Stimulated activated CD4-positive, alpha-beta T cell treated with anti-CD3 and anti-CD28 coated beads, Interleukin-4, amount 100 ng/mL, for 48 hours (primary cell): ENCODE data around the gene MAP4K4.

Source experiments
- DNase-seq, 2 donors: peaks; one replicate each; pipeline ENCODE4 v3.0.0-alpha.2; 2020; ENCODE audit warnings: low read depth in 2 of 2

MAP4K4 gene

DNA sequence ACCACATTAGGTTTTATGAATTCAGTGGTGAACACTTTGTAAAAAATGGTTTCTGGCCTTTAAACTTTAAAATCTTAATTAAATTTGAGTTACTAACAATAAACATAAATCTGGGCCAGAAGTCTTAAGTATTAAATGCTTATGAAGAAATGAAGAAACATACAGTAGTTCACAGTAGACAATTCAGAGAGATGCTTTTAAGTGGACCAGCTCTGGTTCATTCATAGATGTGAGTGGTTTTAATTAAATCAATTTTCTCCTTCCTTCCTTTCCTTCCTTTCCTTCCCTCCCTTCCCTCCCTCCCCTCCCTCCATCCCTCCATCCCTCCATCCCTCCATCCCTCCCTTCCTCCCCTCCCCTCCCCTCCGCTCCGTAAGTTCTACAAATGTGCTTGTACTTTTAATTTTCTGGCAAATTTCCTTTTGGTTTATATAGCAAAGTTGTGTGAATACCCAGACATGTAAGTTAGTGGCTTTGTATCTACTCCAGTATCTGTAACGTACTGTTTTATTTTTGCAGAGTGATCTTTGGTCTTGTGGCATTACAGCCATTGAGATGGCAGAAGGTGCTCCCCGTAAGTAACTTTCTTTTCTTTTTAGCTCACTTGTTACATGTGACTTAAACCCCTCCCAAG lies 136.5 kb downstream of the MAP4K4 start:
- no peak for DNase-seq

- no peak for DNase-seq
Observed at GRCh38 chr2:101837354-101837753, 139.8 kb downstream of the MAP4K4 start.

DNA sequence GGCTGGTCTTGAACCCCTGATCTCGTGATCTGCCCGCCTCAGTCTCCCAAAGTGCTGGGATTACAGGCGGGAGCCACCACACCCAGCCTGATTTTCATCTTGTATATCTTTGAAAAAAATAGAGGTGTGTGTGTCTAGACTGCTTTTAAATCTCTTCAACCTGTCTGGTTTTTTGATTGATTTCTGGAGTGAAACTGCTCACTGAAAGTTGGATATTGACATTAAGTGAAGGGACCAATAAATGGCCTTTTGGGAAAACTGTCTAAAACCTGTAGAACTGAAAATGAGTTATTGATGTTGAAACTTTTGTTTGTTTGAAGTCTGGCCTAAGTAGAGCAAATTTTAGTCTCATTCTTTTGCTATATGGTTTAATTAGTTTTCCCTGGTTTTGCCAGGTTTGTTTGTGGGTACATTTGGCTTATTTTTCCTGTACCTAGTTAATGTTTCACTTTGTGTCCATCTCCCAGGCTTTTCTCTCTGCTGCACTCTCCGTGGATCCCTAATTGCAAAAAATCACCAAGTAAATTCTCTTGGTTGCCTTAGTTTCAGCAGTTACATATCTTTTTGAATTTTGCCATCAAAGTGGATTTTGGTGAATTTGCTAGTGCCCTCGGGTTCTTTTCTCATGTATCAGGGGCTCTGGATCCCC lies 144.3 kb downstream of the MAP4K4 start:
- no peak for DNase-seq

GRCh38 chr2:101842471-101842870 lies 145.0 kb downstream of the MAP4K4 start:
- no peak for DNase-seq

DNA sequence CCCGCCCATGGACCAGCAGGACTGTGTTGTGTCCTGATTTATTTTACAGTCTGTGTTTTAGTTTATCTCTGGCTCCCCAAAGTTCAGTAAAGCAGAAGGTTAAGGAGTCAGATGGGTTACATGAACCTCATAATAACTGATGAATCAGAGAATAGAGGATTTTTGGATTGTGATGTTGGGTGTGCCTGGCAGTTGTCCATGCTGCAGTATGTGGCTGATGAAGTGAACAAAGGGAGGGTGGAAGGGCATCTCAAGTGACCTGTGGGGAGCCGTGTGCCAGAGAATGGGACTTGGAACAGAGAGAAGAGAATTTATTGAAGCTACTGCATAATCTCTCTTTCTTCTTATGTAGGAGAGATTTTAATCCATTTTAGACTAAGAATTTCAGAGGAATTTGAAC lies 145.5 kb downstream of the MAP4K4 start:
- no peak for DNase-seq

GRCh38 chr2:101843471-101843870 lies 146.0 kb downstream of the MAP4K4 start:
- DNase-seq: no peak

DNA sequence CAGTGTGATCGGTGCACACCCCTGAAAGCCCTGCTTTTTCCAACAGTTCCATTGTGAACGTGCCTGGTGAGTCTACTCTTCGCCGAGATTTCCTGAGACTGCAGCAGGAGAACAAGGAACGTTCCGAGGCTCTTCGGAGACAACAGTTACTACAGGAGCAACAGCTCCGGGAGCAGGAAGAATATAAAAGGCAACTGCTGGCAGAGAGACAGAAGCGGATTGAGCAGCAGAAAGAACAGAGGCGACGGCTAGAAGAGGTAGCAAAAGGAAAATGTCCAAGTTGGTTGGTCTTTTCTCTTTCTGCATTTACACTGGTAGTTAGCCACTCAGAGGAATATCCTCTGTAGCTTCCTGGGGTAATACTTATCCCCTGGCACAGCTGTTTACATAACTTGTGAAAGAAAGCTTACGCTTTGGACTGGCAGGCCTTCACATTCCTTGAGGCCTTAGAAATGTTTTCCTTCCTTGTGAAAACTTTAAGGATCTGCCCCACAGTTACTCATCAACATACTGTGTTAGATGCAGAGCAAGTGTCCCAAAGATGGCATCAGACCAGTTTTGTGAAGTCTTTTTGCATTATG lies 146.6 kb downstream of the MAP4K4 start:
- DNase-seq: no peak

GRCh38 chr2:101846973-101847372 lies 149.5 kb downstream of the MAP4K4 start:
- no peak for DNase-seq

- DNase-seq: no peak
Observed at GRCh38 chr2:101847661-101848339, 150.3 kb downstream of the MAP4K4 start.

DNA sequence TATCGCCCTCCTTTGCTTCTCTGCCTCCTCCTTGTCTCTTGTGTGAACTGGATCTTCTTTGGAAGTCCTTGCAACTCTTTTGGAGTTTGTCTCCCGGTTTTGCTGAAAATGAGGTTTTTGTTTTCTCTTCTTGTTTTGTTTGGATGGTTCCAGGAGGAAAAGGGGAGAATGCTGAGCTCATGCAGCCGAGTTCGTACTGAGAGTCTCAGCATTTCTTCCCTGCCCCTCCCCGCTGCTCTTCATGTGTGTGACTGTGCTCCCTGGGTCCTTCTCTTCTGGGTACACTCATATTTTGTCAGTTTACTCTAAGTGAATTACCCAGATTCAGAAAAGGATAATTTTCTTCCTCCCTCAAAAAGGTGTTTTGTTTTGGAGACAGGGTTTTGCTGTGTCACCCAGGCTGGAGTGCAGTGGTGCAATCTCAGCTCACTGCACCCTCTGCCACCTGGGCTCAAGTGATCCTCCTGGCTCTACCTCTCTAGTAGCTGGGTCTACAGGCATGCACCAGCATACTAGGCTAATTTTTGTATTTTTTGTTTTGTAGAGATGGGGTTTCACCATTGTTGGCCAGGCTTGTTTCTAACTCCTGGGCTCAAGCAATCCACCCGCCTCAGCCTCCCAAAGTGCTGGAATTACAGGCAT lies 151.4 kb downstream of the MAP4K4 start:
- DNase-seq: no peak

- DNase-seq: no peak
Observed at GRCh38 chr2:101850450-101850849, 152.9 kb downstream of the MAP4K4 start.

GRCh38 chr2:101850991-101851390 lies 153.5 kb downstream of the MAP4K4 start:
- no peak for DNase-seq

- DNase-seq: no peak
Observed at GRCh38 chr2:101852824-101853223, 155.3 kb downstream of the MAP4K4 start.

DNA sequence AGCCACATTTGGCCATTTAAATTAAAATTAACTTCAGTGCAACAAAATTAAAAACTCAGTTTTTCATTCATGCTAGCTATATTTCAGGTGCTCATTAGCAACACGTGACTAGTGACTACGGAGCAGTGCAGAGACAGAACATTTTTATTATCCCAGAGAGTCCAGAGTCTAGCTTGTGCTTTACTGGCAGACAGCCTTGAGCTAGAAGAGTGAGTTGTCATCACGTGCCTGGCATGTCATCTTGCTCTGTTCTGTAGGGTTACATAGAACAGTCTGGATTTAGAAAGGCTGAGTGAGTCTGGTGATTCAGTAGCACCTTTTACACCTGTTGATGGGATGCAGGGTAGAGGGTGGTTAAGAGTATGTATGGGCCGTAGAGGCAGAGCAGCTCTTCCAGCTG lies 157.4 kb downstream of the MAP4K4 start:
- DNase-seq: no peak

- DNase-seq: no peak
Observed at GRCh38 chr2:101855776-101856175, 158.3 kb downstream of the MAP4K4 start.

GRCh38 chr2:101858246-101858645 lies 160.7 kb downstream of the MAP4K4 start:
- no peak for DNase-seq

DNA sequence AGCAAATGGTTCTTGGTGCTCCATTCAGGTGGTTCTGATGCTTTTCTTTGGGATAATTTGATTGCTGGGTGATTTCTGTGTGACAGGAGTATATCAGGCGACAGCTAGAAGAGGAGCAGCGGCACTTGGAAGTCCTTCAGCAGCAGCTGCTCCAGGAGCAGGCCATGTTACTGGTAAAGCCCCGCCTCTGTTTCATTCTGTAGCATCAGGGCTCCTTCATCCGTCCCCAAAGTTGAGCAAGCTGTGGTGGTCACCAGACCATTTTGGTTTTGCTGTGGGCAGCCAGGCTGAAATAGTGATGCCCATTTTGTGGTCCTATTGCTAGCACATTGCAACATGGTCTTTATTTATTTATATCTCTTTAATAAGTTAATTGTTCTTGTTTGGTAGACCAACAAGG lies 161.4 kb downstream of the MAP4K4 start:
- no peak for DNase-seq

GRCh38 chr2:101859604-101860003 lies 162.1 kb downstream of the MAP4K4 start:
- no peak for DNase-seq

GRCh38 chr2:101860157-101860556 lies 162.7 kb downstream of the MAP4K4 start:
- DNase-seq: no peak

DNA sequence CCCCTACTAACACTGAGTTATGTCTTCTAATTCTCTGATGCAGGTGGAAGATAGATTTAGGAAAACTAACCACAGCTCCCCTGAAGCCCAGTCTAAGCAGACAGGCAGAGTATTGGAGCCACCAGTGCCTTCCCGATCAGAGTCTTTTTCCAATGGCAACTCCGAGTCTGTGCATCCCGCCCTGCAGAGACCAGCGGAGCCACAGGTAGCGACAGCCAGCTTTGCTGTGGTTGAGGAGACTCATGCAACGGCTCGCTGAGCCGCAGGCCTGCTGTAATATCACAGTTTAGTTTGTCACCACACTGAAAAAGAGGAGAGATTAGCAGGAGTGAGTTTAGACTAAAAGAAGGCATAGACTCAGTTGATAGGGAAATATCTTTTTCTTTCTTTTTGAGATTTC lies 163.3 kb downstream of the MAP4K4 start:
- DNase-seq: no peak

- no peak for DNase-seq
Observed at GRCh38 chr2:101861382-101861781, 163.9 kb downstream of the MAP4K4 start.

GRCh38 chr2:101863534-101863933 lies 166.0 kb downstream of the MAP4K4 start:
- DNase-seq: no peak
